ENCODE results near the gene NT5DC2.

Gene NT5DC2

DNA sequence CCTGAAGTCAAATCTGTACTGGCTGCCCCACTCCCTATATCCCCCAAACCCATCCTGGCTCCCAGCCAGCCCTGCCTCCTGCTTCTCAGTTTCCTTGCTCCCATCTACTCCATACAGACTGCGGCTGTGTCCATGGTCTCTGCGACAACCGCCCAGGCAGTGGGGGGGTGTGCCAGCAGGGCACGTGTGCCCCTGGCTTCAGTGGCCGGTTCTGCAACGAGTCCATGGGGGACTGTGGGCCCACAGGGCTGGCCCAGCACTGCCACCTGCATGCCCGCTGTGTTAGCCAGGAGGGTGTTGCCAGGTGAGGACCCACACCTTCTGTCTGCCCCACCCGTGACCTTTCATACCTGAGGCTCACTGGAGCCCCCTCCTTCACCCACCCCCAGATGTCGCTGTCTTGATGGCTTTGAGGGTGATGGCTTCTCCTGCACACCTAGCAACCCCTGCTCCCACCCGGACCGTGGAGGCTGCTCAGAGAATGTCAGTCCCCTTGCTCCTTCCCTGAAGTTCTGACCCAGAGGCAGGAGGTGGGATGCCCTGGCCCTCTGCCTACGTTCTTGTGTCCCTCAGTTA, 23.8 kb downstream of the NT5DC2 start:
- DNase-seq: no peak

DNA sequence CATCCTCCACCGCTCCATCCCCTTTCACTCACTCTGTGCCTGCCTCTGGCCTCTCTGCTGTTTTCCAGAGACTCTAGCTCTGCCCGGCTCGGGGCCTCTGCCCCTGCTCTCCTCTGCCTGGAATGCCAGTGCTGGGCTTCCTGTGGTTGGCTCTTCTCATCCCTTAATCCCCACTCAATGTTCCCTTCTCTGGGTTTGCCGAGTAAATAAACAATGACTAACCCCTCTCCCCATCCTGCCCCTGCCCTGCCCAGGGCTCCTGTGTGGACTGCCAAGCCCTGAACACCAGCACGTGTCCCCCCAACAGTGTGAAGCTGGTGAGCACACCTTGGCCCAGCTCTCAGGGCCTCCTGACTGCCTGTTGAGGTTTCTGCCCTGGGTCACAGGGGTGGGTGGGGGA, 26.3 kb downstream of the NT5DC2 start:
- no peak for DNase-seq

DNA sequence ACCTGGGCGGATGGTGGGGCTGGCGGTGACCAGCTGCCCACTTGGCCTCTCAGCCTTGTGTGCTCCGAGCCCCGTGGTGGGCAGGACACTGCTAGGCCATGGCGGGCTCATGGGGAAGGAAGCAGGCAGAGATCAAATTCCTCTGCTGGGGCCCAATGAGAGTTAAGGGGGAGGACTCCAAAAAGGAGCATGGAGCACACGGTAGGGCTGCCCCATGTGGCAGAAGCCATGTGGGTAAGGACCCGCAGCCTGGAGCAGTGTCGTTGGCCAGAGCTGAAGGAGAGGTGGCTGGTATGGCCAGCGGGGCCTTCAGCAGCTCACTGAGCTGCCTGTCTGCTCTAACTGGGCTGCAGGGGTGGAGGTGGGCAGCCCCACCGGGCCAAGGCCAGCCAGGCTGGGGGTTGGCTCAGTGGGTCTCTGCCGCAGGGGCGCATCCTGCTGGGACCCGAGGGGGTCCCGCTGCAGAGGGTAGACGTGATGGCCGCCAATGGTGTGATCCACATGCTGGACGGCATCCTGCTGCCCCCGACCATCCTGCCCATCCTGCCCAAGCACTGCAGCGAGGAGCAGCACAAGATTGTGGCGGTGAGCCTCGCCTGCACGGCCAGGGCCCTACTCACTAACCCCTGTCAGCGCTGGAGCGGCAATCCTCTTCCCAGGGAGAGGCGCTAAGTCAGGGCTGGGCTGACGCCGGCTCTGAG, 27.2 kb downstream of the NT5DC2 start:
- DNase-seq: no peak

DNA sequence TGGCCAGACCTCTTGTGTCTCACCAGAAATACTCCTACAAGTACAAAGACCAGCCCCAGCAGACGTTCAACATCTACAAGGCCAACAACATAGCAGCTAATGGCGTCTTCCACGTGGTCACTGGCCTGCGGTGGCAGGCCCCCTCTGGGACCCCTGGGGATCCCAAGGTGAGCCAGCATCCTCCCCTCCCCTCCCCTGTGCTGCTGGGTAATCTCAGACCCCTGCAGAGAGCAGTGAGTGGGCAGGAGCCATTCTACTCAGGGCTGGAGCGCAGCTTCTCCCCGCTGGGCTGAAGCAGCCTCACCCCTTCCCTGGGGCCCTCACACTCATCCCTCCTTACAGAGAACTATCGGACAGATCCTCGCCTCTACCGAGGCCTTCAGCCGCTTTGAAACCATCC, 28.7 kb downstream of the NT5DC2 start:
- DNase-seq: no peak

- no peak for DNase-seq
These were observed 29.8 kb downstream of the NT5DC2 start for GRCh38 chr3:52503788-52504424.

GRCh38 chr3:52502808-52503350, 30.8 kb downstream of the NT5DC2 start:
- no peak for DNase-seq

GRCh38 chr3:52502001-52502400, 31.7 kb downstream of the NT5DC2 start:
- DNase-seq: no peak

GRCh38 chr3:52501046-52501445, 32.6 kb downstream of the NT5DC2 start:
- DNase-seq: no peak

DNA sequence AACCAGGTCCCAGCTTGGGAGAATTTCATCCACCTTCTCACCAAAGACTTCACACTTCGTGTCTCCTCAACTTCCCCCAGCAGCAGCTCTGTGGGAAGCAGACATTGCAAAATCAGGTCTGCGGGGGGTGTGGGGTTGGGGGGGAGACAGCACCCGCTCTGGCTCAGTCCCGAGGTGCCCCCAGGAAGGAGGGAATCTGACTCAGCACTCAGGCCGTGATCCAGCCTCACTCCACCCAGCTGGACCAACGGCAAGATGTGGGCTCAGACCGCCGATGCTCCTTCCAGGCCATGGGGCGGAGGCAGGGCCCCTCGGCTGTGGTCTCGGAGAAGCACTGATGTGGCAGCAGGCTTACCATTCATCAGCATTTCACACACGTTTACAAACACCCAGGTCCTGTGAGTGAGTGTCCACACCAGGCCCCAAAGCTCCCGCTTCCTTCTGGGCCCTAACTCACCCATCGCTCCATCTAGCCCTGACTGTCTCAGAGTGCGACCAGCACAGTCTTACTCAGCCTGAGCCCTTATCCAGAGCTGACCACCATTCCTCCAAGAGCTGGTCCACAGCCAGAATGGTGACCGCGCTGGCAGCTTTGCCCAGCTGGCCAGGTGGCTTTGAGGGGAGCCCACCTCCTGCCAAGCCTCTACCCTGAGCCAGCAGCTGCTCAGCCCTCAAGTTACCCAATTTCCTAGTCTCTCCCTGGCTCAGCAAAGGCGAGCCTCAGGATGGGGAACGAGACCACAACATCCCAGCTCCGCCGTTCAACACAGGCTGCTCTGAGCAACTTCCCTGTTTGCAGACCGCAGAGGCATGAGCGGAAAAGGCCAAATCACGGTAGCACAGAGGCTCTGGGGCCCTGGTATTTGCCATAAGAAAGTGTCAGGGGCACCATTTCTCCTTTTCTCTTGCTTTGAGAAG, 35.3 kb downstream of the NT5DC2 start:
- DNase-seq: peak; percentile 33

DNA sequence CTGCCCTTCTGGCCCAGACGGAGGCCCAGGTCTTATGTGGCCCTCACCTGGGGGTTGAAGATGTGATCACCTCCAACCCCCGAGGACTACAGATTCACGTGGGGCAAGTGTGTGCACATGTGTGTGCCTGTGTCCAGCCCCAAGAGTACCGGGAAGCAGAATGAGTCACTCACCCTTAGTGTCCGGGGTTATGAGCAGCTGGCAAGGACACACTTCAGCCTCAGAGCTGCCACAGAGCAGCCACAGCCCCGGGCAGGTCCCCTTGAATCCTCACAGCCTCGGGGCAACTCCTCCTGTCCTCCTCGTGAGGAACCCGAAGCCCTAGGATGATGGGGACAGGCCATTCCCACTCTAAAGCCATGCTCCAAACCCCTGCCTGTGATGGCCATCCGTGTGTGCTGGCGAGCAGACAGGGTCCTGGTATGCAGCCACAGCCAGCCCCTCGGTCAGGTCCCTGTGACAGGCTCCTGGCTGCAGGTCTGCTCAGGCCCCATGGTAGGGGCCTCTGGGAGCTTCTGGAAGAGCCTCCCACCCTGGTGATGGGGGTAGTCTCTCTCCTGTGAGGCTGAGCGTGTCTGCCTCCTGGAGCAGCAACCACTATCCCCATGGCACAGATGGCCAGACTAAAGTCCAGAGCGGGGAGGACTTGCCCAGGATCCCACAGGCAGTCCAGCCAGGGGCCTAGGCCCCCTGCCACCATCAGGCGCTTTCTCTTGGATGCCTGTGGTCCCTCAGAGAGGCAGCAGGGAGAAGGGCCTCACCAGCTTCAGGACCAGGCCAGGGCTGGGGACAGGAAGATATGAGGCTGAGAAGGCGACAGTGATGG, 37.7 kb downstream of the NT5DC2 start:
- no peak for DNase-seq

- no peak for DNase-seq
These were observed 38.7 kb downstream of the NT5DC2 start, which contains the start of gene STAB1 for GRCh38 chr3:52494886-52495495. Gene STAB1, plus strand, starts transcription at chr3:52495338. Its CDS starts 76 bp downstream, at chr3:52495414.

DNA sequence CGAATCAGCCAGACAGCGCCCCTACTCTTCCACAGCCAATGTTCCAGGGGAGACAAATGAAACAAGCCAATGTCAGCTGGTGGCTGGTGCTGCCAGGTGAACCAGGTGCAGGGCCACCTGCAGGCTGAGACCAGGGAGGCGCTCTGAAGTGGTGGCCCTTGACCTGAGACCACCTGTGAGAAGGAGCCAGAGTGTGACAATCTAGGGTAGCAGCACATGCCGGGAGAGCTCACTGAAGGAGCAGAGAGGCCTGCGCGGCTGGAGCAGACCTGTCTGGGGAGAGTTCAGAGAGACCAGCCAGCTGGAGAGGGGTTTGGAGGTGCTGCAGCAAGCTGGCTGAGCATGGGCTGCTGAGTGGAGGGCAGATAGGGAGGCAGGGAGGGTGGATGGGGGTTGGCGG, 39.2 kb downstream of the NT5DC2 start:
- no peak for DNase-seq

- DNase-seq: no peak
These were observed 40.2 kb downstream of the NT5DC2 start for GRCh38 chr3:52493232-52494017.

GRCh38 chr3:52492059-52492458, 41.6 kb downstream of the NT5DC2 start:
- no peak for DNase-seq

GRCh38 chr3:52490939-52491526, 42.6 kb downstream of the NT5DC2 start:
- no peak for DNase-seq

GRCh38 chr3:52490035-52490938, 43.4 kb downstream of the NT5DC2 start:
- DNase-seq: no peak

DNA sequence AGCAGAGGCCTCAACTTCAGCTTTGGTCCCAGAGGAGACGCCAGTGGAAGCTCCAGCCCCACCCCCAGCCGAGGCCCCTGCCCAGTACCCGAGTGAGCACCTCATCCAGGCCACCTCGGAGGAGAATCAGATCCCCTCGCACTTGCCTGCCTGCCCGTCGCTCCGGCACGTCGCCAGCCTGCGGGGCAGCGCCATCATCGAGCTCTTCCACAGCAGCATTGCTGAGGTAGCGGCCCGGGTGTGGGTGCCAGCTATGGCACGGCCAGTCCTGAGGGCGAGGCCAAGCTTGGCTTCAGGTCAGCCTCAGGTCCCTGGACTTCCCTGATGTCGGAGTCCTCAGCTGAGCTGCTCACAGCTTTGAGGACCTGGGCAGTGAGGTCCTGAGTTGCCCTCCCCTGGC, 44.2 kb downstream of the NT5DC2 start:
- no peak for DNase-seq

- no peak for DNase-seq
These were observed 44.9 kb downstream of the NT5DC2 start for GRCh38 chr3:52488746-52489145.

All from midbrain (tissue), 1 donor.